HL-60/S4 treated with phorbol 12-myristate 13-acetate at 8.2 ng/mL for 4 days and 3 days (cell line): ENCODE measurements around the gene TSPYL2.

Source experiments
- in situ Hi-C: fragments of 300-500 bp; cut with MboI; formaldehyde crosslinking; loops from 2 replicates; pipeline ENCODE4 v1.15.0; 2022; ENCODE audit warnings: low sequenced_read_pairs

The TSPYL2 gene

GRCh38 chrX:53078943-53079342 lies 3.2 kb upstream of the TSPYL2 start:
- in situ Hi-C loops, result no loop called here

DNA sequence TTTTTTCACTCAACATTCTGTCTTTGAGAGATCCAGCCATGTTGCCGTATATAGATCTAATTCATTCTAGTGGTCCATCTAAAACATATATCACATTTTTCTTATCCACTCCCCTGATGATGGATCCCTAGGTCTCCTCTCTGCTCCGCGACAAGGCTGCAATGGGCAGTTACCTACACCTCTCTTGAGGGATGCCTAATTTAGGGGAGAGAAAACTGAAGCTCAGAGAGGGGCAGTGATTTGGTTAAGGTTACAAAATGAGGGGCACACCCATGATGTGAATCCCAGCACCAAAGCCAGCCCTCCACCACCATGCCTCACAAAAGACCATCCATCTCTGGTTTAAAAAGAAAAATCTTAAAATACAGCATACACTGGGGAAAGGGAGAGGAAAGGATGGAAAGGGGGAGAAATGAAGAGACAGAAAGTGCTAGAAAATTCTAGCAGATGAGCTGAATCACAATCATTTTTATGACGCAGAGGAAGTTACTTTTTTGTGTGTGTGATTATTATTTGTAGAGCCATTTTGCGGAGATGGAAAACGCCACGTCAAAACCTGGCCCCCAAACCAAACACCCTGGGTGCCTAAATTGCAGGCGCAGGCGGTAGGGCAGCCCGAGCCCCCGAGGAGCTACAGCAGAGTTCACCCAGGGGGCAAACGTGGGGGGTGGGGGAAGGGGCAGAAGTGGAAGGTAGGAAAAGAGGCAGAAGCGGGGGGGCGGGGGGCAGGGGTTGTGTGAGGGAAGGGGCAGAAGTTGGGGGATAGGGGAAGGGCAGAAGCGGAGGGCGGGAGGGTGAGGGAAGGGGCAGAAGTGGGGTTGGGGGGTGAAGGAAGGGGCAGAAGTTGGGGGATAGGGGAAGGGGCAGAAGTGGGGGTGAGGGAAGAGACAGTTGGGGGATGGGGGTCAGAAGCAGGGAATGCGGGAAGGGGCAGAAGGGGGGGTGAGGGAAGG lies 1.3 kb upstream of the TSPYL2 start:
- in situ Hi-C loops, result no loop called here

DNA sequence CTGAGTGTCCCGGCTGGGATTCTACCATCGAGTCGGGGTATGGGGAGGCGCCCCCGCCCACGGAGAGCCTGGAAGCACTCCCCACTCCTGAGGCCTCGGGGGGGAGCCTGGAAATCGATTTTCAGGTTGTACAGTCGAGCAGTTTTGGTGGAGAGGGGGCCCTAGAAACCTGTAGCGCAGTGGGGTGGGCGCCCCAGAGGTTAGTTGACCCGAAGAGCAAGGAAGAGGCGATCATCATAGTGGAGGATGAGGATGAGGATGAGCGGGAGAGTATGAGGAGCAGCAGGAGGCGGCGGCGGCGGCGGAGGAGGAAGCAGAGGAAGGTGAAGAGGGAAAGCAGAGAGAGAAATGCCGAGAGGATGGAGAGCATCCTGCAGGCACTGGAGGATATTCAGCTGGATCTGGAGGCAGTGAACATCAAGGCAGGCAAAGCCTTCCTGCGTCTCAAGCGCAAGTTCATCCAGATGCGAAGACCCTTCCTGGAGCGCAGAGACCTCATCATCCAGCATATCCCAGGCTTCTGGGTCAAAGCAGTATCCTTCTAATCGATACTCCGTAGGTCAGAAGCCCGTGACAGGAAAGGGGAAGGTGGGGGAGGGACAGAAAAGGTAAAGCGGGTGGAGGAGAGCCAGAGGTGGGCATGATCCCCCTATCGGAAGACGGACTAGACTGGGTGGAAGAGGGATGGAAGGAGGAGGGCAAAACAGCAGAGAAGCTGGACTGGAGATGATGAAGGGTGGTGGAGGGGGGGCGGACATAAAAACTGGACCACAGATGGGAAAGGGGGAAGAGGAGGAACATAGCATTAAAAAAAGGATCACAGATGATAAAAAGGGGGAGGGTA lies 828 bp downstream of the TSPYL2 start:
- in situ Hi-C loops, result no loop called here

- in situ Hi-C loops, result no loop called here
Measured at GRCh38 chrX:53084043-53084570, 1.9 kb downstream of the TSPYL2 start.

- in situ Hi-C loops, result no loop called here
Measured at GRCh38 chrX:53084863-53085262, 2.7 kb downstream of the TSPYL2 start.

- in situ Hi-C loops, result no loop called here
Measured at GRCh38 chrX:53085661-53086229, 3.6 kb downstream of the TSPYL2 start.

GRCh38 chrX:53086464-53086863 lies 4.3 kb downstream of the TSPYL2 start:
- in situ Hi-C loops, result no loop called here

DNA sequence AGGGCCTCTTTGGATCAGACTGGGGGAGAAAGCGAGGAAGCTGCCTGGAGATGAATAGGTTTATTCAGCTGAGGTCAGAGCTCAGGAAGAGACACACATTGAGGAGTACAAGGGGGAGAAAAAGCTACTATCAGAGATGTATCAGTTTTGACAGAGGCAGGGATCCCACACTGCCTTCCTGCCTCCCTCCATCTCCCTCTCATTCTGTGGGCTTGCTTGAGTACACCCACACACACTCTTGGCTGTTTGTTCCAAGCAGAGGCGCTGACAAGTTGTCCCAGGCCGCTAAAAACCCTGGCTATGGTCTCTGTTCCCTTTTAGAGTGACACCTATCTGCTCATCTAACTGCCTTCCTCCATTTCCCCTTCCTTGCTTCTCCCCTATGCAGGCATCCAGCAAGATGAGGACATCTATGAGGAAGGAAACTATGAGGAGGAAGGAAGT lies 5.2 kb downstream of the TSPYL2 start:
- in situ Hi-C loops, result no loop called here

- in situ Hi-C loops, result no loop called here
Measured at GRCh38 chrX:53088136-53088974, 6.2 kb downstream of the TSPYL2 start.

DNA sequence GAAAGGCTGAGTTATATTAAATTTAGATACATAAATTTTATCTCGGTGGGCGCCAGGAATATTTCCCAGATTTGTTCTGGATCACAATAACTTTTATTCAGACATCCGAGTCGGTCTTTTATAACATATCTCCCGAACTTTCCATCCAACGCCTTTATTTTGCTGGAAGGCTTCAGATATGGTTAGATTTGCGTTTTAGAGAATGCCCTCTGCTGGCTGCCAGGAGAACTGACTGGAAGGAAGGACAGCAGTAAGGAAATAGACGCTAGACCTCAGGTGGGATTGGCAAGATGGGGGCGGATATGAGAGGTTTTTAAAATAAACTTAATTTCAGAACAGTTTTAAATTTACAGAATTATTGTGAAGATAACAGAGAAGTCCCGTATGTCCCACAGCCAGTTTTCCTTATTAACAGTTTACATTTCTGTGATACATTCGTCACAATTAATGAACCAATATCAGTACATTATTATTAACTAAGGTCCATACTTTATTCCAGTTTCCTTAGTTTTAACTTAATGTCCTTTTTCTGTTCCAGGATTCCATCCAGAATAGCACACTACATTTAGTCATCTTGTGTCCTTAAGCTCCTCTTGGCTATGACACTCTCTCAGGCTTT lies 7.2 kb downstream of the TSPYL2 start:
- in situ Hi-C loops, result no loop called here

GRCh38 chrX:53089925-53090324 lies 7.8 kb downstream of the TSPYL2 start:
- in situ Hi-C loops, result no loop called here

DNA sequence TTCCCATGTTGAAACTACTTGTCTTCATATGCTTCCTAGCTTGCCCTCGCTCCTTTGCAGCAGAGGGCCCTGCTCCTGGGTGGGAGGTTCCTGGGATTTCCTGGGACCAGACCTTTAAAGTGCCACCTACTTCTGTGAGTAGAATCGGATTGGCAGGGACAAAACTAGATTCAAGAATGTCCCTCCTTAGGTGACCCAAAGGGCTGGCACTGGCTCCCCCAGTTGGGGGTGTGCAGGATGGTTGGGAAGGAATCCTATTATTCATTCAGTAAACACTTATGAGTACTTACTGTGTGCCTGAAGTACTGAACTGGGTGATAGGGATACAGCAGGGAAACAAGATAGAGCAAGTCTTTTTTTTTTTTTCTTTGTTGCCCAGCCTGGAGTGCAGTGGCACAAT lies 9.2 kb downstream of the TSPYL2 start:
- in situ Hi-C loops, result no loop called here

DNA sequence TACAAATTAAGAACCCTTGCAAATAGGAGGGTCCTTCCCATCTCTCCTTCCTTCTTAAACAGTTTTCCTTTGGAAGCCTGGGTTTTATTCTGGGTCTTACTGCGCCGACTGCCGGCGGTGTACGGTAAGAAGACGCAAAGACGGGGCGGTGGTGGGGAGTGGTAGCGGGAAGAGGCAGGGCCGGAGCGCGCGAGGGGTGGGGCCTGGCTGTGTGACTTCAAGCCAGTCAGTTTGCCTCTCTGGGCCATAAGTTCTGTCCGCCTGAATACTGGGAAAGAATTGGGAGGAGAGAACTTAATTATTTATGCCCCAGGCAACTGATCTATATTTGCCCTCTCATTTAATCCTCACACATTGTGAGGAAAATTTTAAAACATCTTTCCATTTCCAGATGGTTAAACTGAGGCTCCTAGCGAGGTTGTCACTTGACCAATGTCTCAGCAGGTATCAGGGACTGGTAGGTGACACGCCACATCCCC lies 11.0 kb downstream of the TSPYL2 start:
- in situ Hi-C loops, result no loop called here

DNA sequence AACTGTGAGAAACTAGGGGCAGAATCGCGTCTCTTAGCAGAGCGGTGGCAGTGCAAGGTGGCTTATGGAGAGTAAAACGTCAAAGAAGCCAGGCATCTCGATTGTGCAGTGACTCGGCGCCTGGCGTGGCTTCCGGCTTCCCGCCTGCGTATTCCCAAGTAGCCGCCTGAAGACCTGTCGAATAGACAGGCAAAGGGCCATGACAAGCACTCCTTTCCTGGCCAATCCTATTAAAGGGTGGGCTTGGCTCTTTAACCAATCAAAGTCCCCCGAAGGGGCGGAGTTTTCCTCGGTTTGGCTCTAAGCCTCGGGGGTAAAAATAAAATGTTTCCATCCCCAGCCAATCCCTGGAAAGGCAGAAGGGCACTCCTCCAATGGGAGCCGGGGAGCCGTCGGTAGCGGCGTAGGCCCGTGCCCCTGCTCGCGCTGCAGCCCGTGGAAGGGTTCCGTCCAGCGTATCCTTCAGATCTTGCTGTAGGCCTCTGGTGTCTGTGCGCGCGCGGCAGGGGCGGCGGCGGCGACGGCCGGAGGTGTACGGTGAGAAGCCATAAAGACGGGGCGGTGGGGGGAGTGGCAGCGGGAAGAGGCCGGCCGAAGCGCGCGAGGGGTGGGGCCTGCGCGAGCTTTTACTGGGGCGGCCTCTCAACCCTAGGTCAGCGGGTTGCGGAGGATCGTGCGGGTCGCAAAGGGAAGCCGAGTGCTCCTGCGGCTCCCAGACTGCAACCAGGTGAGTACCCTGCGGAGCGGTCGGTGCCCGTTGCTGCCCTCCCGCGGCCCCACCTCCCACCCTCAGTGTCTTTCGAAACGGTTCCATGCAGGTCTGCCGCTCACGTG lies 11.8 kb downstream of the TSPYL2 start, which contains the start of gene KANTR:
KANTR (plus strand) TSS at position 395 of the 834 bp plus-strand sequence. CDS start 30,131 bp downstream, outside the sequence.
- in situ Hi-C loops, result no loop called here

DNA sequence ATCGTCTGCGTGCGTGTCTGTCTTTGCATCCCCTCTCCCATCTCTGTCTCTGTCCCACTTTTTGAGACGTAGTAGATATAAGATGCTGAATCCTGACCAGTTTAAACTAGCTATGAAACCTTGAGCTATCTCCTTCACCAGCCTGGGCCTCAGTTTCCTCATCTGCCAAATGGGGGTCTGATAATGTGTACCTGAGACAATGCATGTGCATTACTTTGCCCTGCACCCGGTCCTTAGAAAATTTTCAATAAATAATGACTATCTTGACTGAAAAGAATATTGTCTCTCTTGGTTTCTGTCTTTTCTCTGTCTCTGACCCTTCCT lies 12.4 kb downstream of the TSPYL2 start:
- in situ Hi-C loops, result no loop called here

GRCh38 chrX:53095796-53096195 lies 13.6 kb downstream of the TSPYL2 start:
- in situ Hi-C loops, result no loop called here

DNA sequence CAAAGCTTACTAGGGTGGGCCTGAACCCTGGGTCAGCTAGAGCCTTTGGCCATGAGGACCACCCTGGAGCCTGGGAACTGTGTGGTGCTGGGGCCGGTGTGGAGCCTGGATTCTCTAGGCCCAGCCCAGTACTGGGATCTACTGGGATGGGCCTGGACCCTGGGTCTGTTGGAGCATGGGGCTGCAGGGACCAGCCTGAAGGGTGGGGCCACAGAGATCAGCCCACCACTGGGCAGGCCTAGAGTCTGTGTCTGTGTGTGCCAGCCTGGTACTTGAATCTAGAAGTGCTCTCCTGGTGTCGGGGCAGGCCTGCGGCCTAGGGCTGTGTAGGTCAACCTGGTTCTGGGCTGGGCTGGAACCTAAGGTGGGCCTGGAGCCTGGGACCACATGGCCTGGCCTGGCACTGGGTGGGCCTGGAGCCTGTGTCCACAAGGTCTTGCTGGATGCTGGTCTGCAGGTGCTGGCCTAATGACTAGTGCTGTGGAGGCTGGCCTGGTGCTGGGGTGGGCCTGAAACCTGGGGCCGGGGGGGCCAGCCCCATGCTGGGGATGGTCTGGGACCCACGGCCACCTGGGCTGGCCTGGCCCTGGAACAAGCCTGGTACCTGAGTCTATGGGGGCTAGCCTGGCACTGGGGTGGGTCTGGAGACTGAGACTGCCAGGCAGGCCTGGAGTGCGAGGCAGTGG lies 32.8 kb downstream of the TSPYL2 start:
- in situ Hi-C loops, result no loop called here

DNA sequence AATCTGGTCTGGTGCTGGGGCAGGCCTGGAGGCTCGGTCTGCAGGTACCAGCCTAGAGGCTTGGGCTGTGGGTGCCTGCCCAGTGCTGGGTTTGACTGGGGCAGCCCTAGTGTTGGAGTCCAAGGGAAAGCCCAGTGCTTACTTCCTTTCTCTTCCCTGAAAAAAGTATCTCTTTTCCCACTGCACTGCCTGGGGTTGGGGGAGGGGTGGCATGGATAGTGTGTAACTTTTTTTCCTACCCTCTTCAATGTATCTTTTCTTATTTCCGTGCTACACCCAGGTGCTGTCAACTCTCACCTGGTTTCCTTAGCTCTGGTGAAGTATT lies 33.3 kb downstream of the TSPYL2 start:
- in situ Hi-C loops, result no loop called here
